Heart right ventricle (tissue), 16 donors: ENCODE data around the gene CCDC69. TPM values are rescaled to one million over a fixed set of nuclear protein-coding genes. Genes with fewer than 3 reads are reported as not detected.

Experiments used
- ATAC-seq, 8 donors: fragments of 200-7000 bp; cut with Tn5 transposase; one replicate each; pipeline ENCODE4 v1.9.1; 2020; ENCODE audit warnings: mild to moderate bottlenecking in 8 of 8, moderate library complexity in 8 of 8, moderate number of reproducible peaks in 1 of 8
- DNase-seq, 2 donors: peaks; one replicate each; pipeline ENCODE4 v3.0.0-alpha.2; 2020
- H3K27ac ChIP-seq, 10 donors: fragments of 200-600 bp; sonication (generic) in 2 of 10; one replicate each; pipeline versions ENCODE4 v1.5.0 to v1.8.0; 2020 to 2022; ENCODE audit warnings: mild to moderate bottlenecking in 3 of 10
- H3K27me3 ChIP-seq, 7 donors: fragments of 200-600 bp; one replicate each; pipeline ENCODE4 v1.8.0; 2021 to 2022; ENCODE audit warnings: mild to moderate bottlenecking in 2 of 7
- H3K36me3 ChIP-seq, 9 donors: fragments of 200-600 bp; sonication (generic) in 1 of 9; one replicate each; pipeline versions ENCODE4 v1.5.0 to v1.8.0; 2020 to 2022; ENCODE audit warnings: mild to moderate bottlenecking in 2 of 9
- H3K4me1 ChIP-seq, 9 donors: fragments of 200-600 bp; sonication (generic) in 1 of 9; one replicate each; pipeline versions ENCODE4 v1.5.0 to v1.8.0; 2020 to 2022; ENCODE audit warnings: mild to moderate bottlenecking in 4 of 9
- H3K4me3 ChIP-seq, 10 donors: fragments of 200-600 bp; sonication (generic) in 2 of 10; one replicate each; pipeline versions ENCODE4 v1.5.0 to v1.8.0; 2020 to 2022; ENCODE audit warnings: mild to moderate bottlenecking in 7 of 10, moderate library complexity in 2 of 10
- H3K9me3 ChIP-seq, 11 donors: fragments of 200-600 bp in 10 of 11; sonication (generic) in 2 of 11; one replicate each; pipeline versions ENCODE4 v1.5.0 to v1.8.0; 2013 to 2022; ENCODE audit warnings: mild to moderate bottlenecking in 2 of 11, control low read depth in 1 of 11, moderate library complexity in 1 of 11
- CTCF ChIP-seq, 9 donors: fragments of 200-600 bp; sonication (generic) in 2 of 9; IDR thresholded peaks; one replicate each; pipeline versions ENCODE4 v1.5.0 to v1.8.0; 2021 to 2022; ENCODE audit warnings: antibody characterized with exemption in 9 of 9, mild to moderate bottlenecking in 5 of 9, moderate library complexity in 1 of 9
- WGBS, 2 donors: extraction: QIAGEN DNeasy Blood & Tissue Kit; methylation state at CpG; one replicate each; pipeline ENCODE4 v1.1.7; 2013; ENCODE audit warnings: inconsistent platforms in 1 of 2; 5-methylcytosine and 5-hydroxymethylcytosine counted together
- intact Hi-C, 10 donors: fragments of 100-400 bp; cut with DNase I; formaldehyde crosslinking; loops; one replicate each; pipeline versions ENCODE4 v1.11.1 to v1.14.2; 2022
- polyA plus RNA-seq, 2 donors: library from polyadenylated mRNA; stranded (reverse); fragments of 200-250 nt; gene quantifications; one replicate each; pipeline ENCODE4 v1.2.3, GENCODE V29; 2013
- total RNA-seq, 10 donors: library from RNA; stranded (reverse); fragmentation: NEBNext Ultra II Directional in 3 of 10; extraction: Animal tissue kit (Norgen Biotek cat#: 25700) in 3 of 10; gene quantifications; one replicate each; pipeline versions ENCODE4 v1.2.1 to v1.2.4, GENCODE V29; 2021 to 2023
- donor health status: Arrhythmogenic right ventricular cardiomyopathy.
- donor health status: ischemic (EF 13 %, LVEDD 7.1; RV severe dilation, severe dysfunction).
- donor health status: healthy with polysubstance abuse.
- donor health status: DM: no; HTN: yes; CAD: no.
- donor health status: DM: no; HTN: no; CAD: no.
- donor health status: ischemic (EF 25% LVEDD 6.9; RV normal size, moderate dysfunction).
- donor health status: ischemic (EF 25% LVEDD 5.7; RV mildly dilated, moderate dysfunction).
- donor health status: healthy.
- donor health status: DM: yes; HTN: yes; CAD: no.
- donor health status: Ischemic cardiomyopathy.
- donor health status: ischemic (EF 35%, LVEDD 5.7; RV mildly dilated, moderate dysfunction).
- donor health status: nonischemic (EF 11% LVEDD 7.7; RV severe dilation, severe dysfunction).
- donor health status: DM: yes; HTN: yes; CAD: no.
- donor health status: PGD.
- donor health status: ischemic (EF 29% LVEDD 5.4; RV normal size, mild dysfunction).
- donor health status: nonischemic (EF 23%, LVEDD 6.1; RV moderate dilation, normal function).

CCDC69 gene
- total and polyA plus RNA-seq, 12 donors = 50.8 to 191 (median 104) TPM

- 88 to 89% methylated on average over 11 of the region's 11 CpGs for WGBS, 2 donors
- ATAC-seq (no peak), DNase-seq (no peak)
- Histone ChIP-seq H3K27me3 (no peaks in the 10 kb centered on the region), H3K27ac (no peak overlapping the region), H3K4me1 (peaks cover 0 to 9% (median 0%) of the 10 kb centered on the region in 9 donors), H3K4me3 (no peak overlapping the region), H3K9me3 (no peaks in the 10 kb centered on the region), H3K36me3 (peaks cover 0 to 71% (median 23%) of the 10 kb centered on the region in 9 donors)
- TF ChIP-seq CTCF (IDR thresholded peaks at IDR 0.05) = no peak
- intact Hi-C loops = no loop called here
These were observed 43.8 kb upstream of the CCDC69 start for GRCh38 chr5:151267491-151268260.

- intact Hi-C loops = no loop called here
- ATAC-seq (peak in 1 of 8 donors; percentile 45), DNase-seq (no peak)
- H3K36me3 ChIP-seq = peaks cover 0 to 86% (median 24%) of the 10 kb centered on the region in 9 donors
- TF ChIP-seq CTCF (IDR thresholded peaks at IDR 0.05) = no peak
- peaks cover 0 to 12% (median 0%) of the 10 kb centered on the region in 9 donors for H3K4me1 ChIP-seq
- no peaks in the 10 kb centered on the region for H3K27me3 ChIP-seq
- no peak overlapping the region for H3K27ac ChIP-seq
- WGBS, 2 donors = 69 to 85% methylated on average over 1 of the region's 1 CpG
- H3K4me3 ChIP-seq = no peak overlapping the region
- no peaks in the 10 kb centered on the region for H3K9me3 ChIP-seq
These were observed 40.2 kb upstream of the CCDC69 start for GRCh38 chr5:151264113-151264512.

GRCh38 chr5:151262532-151262931, 38.6 kb upstream of the CCDC69 start:
- no peak overlapping the region for H3K4me3 ChIP-seq
- peaks cover 0 to 26% (median 6%) of the 10 kb centered on the region in 9 donors for H3K4me1 ChIP-seq
- ATAC-seq (peak in 2 of 8 donors; percentile 15 to 50), DNase-seq (no peak)
- H3K27me3 ChIP-seq = no peaks in the 10 kb centered on the region
- no peaks in the 10 kb centered on the region for H3K9me3 ChIP-seq
- intact Hi-C loops = no loop called here
- 95 to 98% methylated on average over 3 of the region's 3 CpGs for WGBS, 2 donors
- TF ChIP-seq CTCF (IDR thresholded peaks at IDR 0.05) = no peak
- H3K36me3 ChIP-seq = peaks cover 0 to 70% (median 15%) of the 10 kb centered on the region in 9 donors
- no peak overlapping the region for H3K27ac ChIP-seq

GRCh38 chr5:151259931-151260330, 36.0 kb upstream of the CCDC69 start:
- peaks cover 0 to 44% (median 4%) of the 10 kb centered on the region in 9 donors for H3K36me3 ChIP-seq
- no peak overlapping the region for H3K27ac ChIP-seq
- ATAC-seq (no peak), DNase-seq (no peak)
- no peak for TF ChIP-seq CTCF (IDR thresholded peaks at IDR 0.05)
- H3K4me3 ChIP-seq = no peak overlapping the region
- peaks cover 0 to 52% (median 17%) of the 10 kb centered on the region in 9 donors for H3K4me1 ChIP-seq
- intact Hi-C loops = no loop called here
- no peaks in the 10 kb centered on the region for H3K27me3 ChIP-seq
- 93 to 96% methylated on average over 4 of the region's 4 CpGs for WGBS, 2 donors
- H3K9me3 ChIP-seq = no peaks in the 10 kb centered on the region
